Subcutaneous abdominal adipose tissue (tissue), 5 donors: ENCODE measurements around the gene SPINT2.

Source experiments
- H3K27ac ChIP-seq: one replicate; pipeline ENCODE4 v1.7.0; 2013; ENCODE audit warnings: low read depth, mild to moderate bottlenecking, inconsistent platforms, low read length, moderate library complexity
- H3K27me3 ChIP-seq, 5 donors: one replicate each; pipeline ENCODE4 v1.7.0; 2013; ENCODE audit warnings: low read length in 5 of 5, inconsistent platforms in 1 of 5; ENCODE audit not compliant: control insufficient read depth in 5 of 5, insufficient read depth in 4 of 5
- H3K36me3 ChIP-seq, 5 donors: one replicate each; pipeline ENCODE4 v1.7.0; 2013; ENCODE audit warnings: low read length in 5 of 5; ENCODE audit not compliant: control insufficient read depth in 5 of 5, insufficient read depth in 5 of 5
- H3K4me1 ChIP-seq, 5 donors: one replicate each; pipeline ENCODE4 v1.7.0; 2013; ENCODE audit warnings: low read length in 5 of 5, mild to moderate bottlenecking in 3 of 5, moderate library complexity in 1 of 5; ENCODE audit not compliant: control insufficient read depth in 5 of 5, insufficient read depth in 5 of 5
- H3K4me3 ChIP-seq, 5 donors: one replicate each; pipeline ENCODE4 v1.7.0; 2013; ENCODE audit warnings: low read length in 5 of 5, low read depth in 1 of 5
- H3K9ac ChIP-seq, 5 donors: one replicate each; pipeline ENCODE4 v1.7.0; 2013; ENCODE audit warnings: low read length in 5 of 5, mild to moderate bottlenecking in 4 of 5, moderate library complexity in 3 of 5
- H3K9me3 ChIP-seq, 5 donors: one replicate each; pipeline ENCODE4 v1.7.0; 2013; ENCODE audit warnings: low read length in 5 of 5; ENCODE audit not compliant: control insufficient read depth in 5 of 5
- donor health status: healthy.
- donor health status: healthy.
- donor health status: healthy.
- donor health status: healthy.
- donor health status: healthy.

SPINT2 gene

GRCh38 chr19:38278751-38279150 lies 14.4 kb downstream of the SPINT2 start:
- H3K36me3 ChIP-seq, result no peaks in the 10 kb centered on the region
- no peaks in the 10 kb centered on the region for H3K27me3 ChIP-seq
- peak overlapping the region; percentile 88 for H3K27ac ChIP-seq
- H3K4me1 ChIP-seq, result peaks cover 9 to 40% (median 31%) of the 10 kb centered on the region in 5 donors
- no peaks in the 10 kb centered on the region for H3K9me3 ChIP-seq
- H3K9ac ChIP-seq, result peak overlapping the region in 1 of 5 donors; percentile 20
- no peak overlapping the region for H3K4me3 ChIP-seq

- H3K9ac ChIP-seq, result peak overlapping the region in 1 of 5 donors; percentile 35
- H3K9me3 ChIP-seq, result no peaks in the 10 kb centered on the region
- H3K4me3 ChIP-seq, result no peak overlapping the region
- no peak overlapping the region for H3K27ac ChIP-seq
- no peaks in the 10 kb centered on the region for H3K27me3 ChIP-seq
- no peaks in the 10 kb centered on the region for H3K36me3 ChIP-seq
- H3K4me1 ChIP-seq, result peaks cover 9 to 37% (median 32%) of the 10 kb centered on the region in 5 donors
Measured at GRCh38 chr19:38280030-38280921, 15.9 kb downstream of the SPINT2 start.

- no peak overlapping the region for H3K4me3 ChIP-seq
- peaks cover 9 to 45% (median 33%) of the 10 kb centered on the region in 5 donors for H3K4me1 ChIP-seq
- no peak overlapping the region for H3K27ac ChIP-seq
Measured at GRCh38 chr19:38281811-38282566, 17.6 kb downstream of the SPINT2 start.

GRCh38 chr19:38283271-38283670 lies 18.9 kb downstream of the SPINT2 start:
- Histone ChIP-seq H3K4me3 (no peak overlapping the region), H3K27ac (no peak overlapping the region), H3K4me1 (peaks cover 1 to 36% (median 22%) of the 10 kb centered on the region in 5 donors), H3K36me3 (no peaks in the 10 kb centered on the region), H3K9ac (peak overlapping the region in 1 of 5 donors; percentile 48), H3K27me3 (no peaks in the 10 kb centered on the region), H3K9me3 (no peaks in the 10 kb centered on the region)

More at GRCh38 chr19:38281811-38282566, 17.6 kb downstream of the SPINT2 start:
- Histone ChIP-seq H3K9ac (no peak overlapping the region), H3K9me3 (no peaks in the 10 kb centered on the region), H3K27me3 (no peaks in the 10 kb centered on the region), H3K36me3 (no peaks in the 10 kb centered on the region)

- Histone ChIP-seq H3K36me3 (no peaks in the 10 kb centered on the region), H3K9me3 (no peaks in the 10 kb centered on the region), H3K27me3 (no peaks in the 10 kb centered on the region), H3K9ac (no peak overlapping the region), H3K4me3 (no peak overlapping the region), H3K4me1 (peaks cover 0 to 35% (median 19%) of the 10 kb centered on the region in 5 donors), H3K27ac (no peak overlapping the region)
Measured at GRCh38 chr19:38284422-38284821, 20.0 kb downstream of the SPINT2 start.

GRCh38 chr19:38285567-38285966 lies 21.2 kb downstream of the SPINT2 start:
- Histone ChIP-seq H3K4me3 (no peak overlapping the region), H3K27ac (no peak overlapping the region), H3K9ac (peak overlapping the region in 1 of 5 donors; percentile 26), H3K36me3 (no peaks in the 10 kb centered on the region), H3K27me3 (no peaks in the 10 kb centered on the region), H3K4me1 (peaks cover 0 to 30% (median 11%) of the 10 kb centered on the region in 5 donors), H3K9me3 (no peaks in the 10 kb centered on the region)

GRCh38 chr19:38287604-38288003 lies 23.2 kb downstream of the SPINT2 start:
- Histone ChIP-seq H3K9me3 (no peaks in the 10 kb centered on the region), H3K27ac (no peak overlapping the region), H3K4me1 (peaks cover 0 to 30% (median 10%) of the 10 kb centered on the region in 5 donors), H3K36me3 (peaks cover 0 to 6% (median 0%) of the 10 kb centered on the region in 5 donors), H3K4me3 (no peak overlapping the region), H3K27me3 (no peaks in the 10 kb centered on the region), H3K9ac (no peak overlapping the region)

GRCh38 chr19:38288123-38288855 lies 23.9 kb downstream of the SPINT2 start:
- Histone ChIP-seq H3K27ac (no peak overlapping the region), H3K4me1 (peaks cover 0 to 33% (median 11%) of the 10 kb centered on the region in 5 donors), H3K9ac (no peak overlapping the region), H3K4me3 (no peak overlapping the region), H3K36me3 (peaks cover 0 to 6% (median 0%) of the 10 kb centered on the region in 5 donors), H3K9me3 (no peaks in the 10 kb centered on the region), H3K27me3 (no peaks in the 10 kb centered on the region)

- no peak overlapping the region for H3K9ac ChIP-seq
- H3K36me3 ChIP-seq, result peaks cover 0 to 6% (median 0%) of the 10 kb centered on the region in 5 donors
- H3K4me3 ChIP-seq, result no peak overlapping the region
- H3K4me1 ChIP-seq, result peaks cover 0 to 25% (median 12%) of the 10 kb centered on the region in 5 donors
- no peak overlapping the region for H3K27ac ChIP-seq
- H3K9me3 ChIP-seq, result no peaks in the 10 kb centered on the region
- H3K27me3 ChIP-seq, result no peaks in the 10 kb centered on the region
Measured at GRCh38 chr19:38289955-38290354, 25.6 kb downstream of the SPINT2 start.
